Measurements from ENCODE around the gene RAB3IP.

DNA sequence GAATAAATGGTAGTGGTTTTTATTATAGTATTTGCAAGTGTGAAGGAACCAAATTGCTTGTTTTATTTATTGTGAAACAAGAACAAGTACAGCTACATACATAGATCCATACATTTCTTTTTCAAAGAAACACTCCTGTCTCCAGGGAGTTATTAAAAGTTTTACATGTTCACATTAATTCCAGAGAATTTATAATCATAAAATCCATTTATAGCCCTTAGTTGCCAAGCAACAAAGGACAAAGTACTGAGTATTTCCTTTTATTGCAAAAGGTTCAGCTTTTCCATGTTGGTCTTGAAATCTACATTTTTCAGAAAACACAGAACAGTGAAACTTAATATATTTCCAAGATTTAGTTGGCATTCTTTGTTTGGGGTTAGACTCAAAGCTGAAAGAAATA, 95.9 kb downstream of the RAB3IP start:
- TF ChIP-seq CTCF (conservative IDR thresholded peaks at IDR 0.05; ENCODE audit: low read length) (no peak), EZH2phosphoT487 (IDR thresholded peaks at IDR 0.05; ENCODE audit: borderline replicate concordance) (no peak)
